HPDE6-E6E7 (cell line): ENCODE data around the gene ACACB.

Experiments used
- DNase-seq: peaks from one replicate; pipeline ENCODE4 v3.0.0; 2011; ENCODE audit warnings: missing footprints; ENCODE audit errors: extremely low spot score

Gene ACACB

GRCh38 chr12:109277899-109278762 is 161.7 kb downstream of the ACACB start:
- DNase-seq = no peak

DNA sequence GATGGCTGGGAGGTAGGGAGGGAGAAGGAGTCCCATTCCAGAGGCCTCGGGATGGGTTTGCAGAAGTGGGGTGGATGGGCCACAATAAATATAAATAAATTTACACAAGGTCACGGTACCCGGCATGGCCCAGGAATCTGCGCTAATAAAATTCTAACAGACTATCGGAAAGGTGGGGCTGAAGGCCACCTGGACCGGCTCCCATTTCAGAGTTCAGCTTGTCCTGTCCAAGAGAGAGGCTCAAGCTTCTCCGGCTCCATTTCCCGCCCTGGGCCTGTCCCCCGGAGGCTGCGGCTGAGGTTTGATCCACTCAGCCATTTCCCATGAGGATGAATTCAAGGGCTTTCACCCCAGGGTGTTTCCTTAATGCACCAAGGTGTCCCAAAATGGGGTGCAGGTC is 162.5 kb downstream of the ACACB start:
- DNase-seq = no peak

- no peak for DNase-seq
Observed at GRCh38 chr12:109279525-109279924, 163.1 kb downstream of the ACACB start.

GRCh38 chr12:109281452-109281851 is 165.1 kb downstream of the ACACB start:
- no peak for DNase-seq

- no peak for DNase-seq
Observed at GRCh38 chr12:109284392-109284791, 168.0 kb downstream of the ACACB start.

DNA sequence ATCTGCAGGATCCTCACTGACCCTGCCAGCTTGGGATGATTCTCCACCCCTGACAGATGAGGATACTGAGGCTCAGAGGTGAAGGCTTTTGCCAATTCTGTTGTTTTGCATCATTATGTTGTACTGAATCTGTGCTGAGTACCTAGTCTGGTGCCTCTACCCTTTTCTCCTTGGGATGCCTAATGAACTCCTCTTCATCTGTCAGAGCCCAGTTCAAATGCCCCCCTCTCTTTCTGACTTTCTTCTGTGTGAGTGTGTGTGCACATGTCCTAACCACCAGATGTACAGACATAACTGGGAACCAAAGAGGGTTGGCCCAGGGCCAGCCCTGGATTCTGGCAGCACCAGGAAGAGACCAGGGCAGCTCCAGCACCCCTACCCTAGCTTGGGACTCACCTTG is 169.9 kb downstream of the ACACB start:
- no peak for DNase-seq

DNA sequence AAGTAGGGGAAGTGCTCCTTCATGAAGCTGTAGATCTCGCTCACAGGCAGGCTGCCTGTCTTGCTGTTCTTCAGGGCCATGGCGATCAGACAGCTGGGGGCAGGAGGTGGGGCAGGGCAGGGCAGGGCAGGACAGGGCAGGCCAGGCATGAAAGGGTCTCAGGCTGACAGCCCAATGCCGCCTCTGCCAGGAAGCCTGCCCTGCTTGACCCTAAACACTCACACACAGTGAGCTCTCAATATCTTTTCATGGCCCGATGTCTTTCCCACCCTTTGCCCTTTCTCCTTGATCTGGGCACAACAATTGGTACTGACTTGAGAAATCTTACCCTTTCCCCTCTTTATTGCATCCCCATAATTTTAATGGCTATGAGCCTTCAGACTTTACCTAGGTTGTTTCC is 170.3 kb downstream of the ACACB start:
- DNase-seq = no peak

- DNase-seq = no peak
Observed at GRCh38 chr12:109287181-109287580, 170.8 kb downstream of the ACACB start.

DNA sequence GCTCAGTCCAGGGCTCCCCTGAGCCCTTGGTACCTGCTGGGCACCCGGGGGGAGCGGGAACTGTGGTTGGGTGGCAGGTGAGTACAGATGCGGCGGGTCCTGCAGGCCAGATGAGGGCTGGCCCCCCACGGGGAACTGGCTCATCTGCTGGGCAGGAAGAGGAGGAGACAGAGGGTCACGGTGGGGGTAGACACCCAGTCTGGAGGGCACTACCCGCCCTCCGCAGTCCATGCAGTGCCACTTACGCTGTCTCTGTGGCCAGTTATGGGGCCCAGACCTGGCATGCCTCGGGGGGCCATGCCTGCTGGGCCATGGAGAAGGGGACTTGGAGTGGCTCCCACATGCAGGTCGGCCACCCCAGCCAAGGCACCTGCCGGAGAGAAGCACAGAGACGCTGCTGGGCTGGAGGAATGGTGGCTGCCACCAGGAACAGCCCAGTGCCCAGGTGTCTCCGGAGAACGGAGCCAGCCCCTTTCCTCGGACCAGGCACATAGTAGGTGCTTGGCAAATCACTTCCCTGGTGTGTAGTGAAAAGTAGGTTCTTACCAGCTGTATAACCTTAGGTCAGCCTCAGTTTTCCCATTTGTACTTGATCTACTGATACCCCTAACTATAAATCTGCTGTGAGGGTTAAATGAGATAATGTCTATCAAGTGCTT is 171.6 kb downstream of the ACACB start:
- no peak for DNase-seq

DNA sequence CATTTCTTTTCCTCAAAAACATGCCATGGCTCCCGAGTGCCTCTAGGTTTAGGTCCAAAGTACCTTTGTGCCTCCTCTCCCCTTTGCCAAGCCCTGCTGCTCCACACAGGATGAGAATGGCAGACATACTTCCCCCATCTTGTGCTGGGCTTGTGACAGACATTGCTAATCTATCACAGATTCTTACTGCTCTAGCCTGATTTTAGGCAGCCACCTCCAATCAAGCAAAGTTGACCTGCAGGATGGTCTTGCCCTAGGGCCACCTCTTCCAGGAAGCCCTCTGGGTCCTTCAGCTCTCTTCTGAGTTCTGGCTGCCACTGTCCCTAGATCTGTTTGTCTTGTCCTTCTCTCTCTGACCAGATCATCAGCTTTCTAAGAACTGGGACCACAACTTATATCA is 172.2 kb downstream of the ACACB start:
- no peak for DNase-seq

DNA sequence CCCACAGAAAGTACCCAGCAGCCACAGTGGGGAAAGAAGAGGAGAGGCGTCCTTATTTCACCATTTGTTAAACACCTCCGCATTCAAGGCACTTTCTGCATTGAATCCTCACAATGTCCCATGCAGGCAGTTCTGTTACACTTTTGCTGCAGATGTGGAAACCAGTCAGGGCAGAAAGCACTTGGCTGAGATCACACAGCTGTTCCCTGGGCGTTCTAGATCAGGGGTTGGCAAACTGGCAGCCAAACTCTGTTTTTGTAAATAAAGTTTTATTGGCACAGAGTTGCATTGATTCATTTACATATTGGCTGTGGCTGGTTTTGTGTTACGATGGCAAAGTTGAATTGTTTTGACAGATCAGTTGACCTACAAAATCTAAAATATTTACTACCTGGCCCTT is 172.6 kb downstream of the ACACB start:
- DNase-seq = no peak

DNA sequence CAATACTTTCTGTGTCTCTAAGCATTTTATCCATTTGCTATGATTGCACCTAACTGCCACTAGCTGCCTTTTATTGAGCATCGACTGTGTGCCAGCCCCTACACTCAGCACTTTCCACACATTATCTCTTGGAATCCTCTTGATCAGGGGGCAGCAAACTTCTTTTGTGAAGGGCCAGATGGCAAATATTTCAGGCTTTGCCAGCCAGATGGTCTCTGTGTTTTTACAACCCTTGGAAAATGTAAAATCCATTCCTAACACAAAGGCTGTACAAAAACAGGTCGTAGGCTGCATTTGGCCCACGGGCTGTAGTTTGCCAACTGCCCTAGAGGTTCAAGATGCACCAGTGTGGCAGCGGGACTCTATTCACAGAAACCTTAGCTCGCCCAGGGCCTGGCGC is 173.2 kb downstream of the ACACB start:
- DNase-seq = no peak

- DNase-seq = no peak
Observed at GRCh38 chr12:109290061-109290460, 173.7 kb downstream of the ACACB start.

DNA sequence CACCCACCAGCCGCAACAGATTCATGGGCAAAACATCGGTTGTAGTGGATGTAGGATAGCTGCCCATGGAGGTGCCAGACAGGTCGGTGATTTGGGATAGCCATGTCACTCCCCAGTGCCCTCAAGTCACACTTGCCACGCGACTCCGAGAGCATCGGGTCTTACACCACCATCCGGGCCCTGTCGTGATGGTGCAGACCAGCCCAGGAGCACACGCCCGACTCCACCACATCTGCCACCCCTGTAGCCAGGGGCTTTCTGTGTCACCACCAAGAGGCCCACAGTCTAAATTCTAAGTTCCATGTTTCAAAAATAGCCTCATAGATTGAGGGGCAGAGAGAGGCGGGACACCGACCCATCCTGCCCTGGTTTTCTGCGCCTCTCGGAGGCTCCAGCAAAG is 174.7 kb downstream of the ACACB start:
- no peak for DNase-seq

DNA sequence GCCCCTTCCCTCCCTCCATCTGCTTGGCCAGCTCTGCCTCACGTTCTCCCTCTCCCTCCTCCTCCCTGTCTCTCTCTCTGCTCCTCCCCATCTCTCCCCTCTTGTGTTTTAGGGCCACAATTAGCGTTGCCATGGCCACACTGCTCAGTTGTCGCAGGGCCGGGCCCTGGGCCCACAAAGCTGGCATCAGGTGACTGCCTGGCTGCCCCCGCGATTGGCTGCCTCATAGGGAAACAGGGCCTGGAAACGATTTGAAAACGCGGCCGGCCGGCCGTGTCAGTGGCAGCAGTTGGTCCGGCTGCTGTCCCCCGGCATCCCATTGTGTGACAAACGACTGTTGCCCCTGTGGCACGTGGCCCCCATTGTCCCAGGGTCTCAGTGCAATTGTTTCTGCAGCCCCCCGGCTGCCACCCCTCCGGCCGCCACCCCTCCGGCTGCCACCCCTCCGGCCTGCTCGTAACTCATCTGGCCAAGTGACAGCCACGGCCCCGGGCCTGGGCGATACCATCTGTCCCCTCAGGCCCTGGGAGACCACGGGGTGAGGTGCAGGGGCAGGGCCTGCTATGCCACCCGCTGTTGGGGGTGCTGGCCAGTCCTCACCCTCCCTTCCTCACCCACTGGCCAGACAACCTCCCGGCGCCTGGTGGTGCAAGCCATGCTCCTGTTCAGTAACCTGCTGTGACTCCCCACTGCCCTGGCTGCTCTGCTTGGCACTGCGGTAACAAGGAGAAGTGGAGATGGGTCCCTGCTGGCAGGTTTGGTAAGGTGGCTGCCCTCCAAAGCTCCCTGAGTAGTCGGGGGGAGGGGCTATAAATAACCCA is 175.3 kb downstream of the ACACB start:
- no peak for DNase-seq

DNA sequence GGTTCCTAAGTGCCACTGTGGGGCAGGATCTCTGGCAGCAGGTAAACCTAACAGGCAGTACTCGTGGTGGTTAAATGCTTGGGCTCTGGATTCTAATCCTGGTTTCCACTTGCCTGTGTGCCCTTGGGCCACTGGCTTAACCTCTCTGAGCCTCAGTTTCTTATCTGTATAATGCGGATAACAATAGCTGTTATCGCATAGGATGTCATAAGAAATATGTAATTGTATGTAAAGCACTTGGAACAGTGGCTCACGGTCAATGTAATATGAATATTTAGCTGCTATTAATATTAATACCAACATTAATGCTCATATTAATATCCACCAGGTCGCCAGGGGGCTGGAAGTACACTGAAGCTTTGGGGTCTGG is 175.9 kb downstream of the ACACB start:
- no peak for DNase-seq

- DNase-seq = no peak
Observed at GRCh38 chr12:109293106-109293505, 176.7 kb downstream of the ACACB start.

DNA sequence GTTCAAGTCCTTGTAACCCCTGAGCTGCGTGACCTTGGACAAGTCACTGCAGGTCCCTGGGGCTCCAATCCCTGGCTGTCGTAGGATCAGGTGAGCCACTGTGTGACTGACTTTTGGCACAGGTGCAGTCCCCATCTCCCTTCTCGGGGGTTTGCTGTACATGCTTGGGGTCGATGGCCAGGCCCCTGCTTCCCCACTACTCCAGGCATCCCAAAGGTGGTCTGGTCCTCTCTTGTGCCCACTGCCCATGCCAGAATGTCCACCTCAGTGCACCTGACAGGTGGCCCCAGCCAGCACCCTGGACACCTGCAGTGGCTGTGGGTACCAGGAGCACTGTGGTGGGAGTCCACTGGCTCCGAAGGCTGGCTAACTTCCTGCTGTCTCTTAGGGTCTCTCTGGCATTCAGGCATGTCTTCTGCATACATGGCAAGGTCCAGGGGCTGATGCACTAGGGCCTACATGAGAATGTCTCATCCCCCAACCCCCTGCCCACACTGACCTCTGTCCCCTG is 178.0 kb downstream of the ACACB start:
- DNase-seq = no peak

GRCh38 chr12:109295764-109296425 is 179.5 kb downstream of the ACACB start:
- DNase-seq = no peak

DNA sequence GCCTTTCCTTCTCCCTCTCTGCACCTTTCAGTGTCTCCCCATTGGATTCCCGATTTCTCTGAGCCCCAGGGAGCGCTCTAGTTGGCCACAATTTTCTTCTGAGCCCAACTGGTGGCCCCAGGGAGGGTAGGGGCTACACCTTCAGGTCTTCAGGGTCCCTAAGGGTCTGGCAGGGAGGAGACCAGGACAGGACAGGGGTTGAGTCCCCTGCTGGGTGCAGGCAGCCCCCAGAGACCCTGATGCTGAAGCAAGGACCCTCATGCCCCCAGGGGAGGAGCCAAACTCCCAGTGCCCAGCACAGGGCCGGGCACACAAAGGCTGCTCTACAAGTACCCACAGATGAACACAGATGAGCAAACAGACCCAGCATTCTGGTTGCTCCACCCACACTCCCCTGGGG is 180.0 kb downstream of the ACACB start:
- DNase-seq = no peak

GRCh38 chr12:109299849-109300248 is 183.5 kb downstream of the ACACB start:
- no peak for DNase-seq

DNA sequence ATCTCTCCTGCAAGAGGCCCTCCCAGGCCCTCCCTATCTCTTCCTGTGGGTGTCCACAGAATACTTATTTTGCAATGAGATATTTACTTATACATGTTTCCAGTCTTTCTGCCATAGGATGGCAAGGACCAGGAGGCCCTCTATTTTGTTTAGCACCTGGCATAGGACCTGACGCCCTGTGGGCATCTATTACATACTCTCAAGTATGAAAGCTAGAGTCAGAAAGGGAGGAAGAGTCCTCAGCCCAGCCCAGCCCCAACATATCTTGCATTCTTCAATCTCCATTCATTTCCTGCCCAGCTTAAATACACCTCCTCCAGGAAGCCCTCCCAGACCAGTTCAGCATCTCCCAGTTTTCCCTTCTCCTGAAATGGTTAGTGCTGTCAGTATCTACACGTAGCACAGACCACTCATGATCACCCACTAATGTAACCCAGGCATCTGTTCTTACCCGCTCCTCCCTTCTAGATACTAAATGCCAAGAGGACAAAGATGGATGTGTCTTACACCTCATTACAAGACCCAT is 185.3 kb downstream of the ACACB start:
- no peak for DNase-seq
